PC-3 (cell line): ENCODE measurements around the gene CCNY. TPM values are rescaled to one million over a fixed set of nuclear protein-coding genes. Genes with fewer than 3 reads are reported as not detected.

Experiments
- ATAC-seq: fragments of 200-7000 bp; cut with Tn5 transposase; 2 replicates; pipeline ENCODE4 v1.9.1; 2020; ENCODE audit warnings: mild to moderate bottlenecking, moderate library complexity
- BruUV-seq: library from RNA; stranded (reverse); fragments of 400-500 nt; replicated peaks from 2 replicates; lab custom pipeline; 2021; lab: Mats Ljungman, UMichigan
- CTCF ChIA-PET: fragments of 300-600 bp; sonication (Branson Sonifier 250); formaldehyde crosslinking; loops from one replicate; lab custom pipeline; 2022; ENCODE audit warnings: antibody characterized with exemption; lab: Charles Lee
- POLR2A ChIA-PET: fragments of 300-600 bp; sonication (Branson Sonifier 250); formaldehyde crosslinking; loops from one replicate; lab custom pipeline; 2022; ENCODE audit warnings: antibody characterized with exemption; ENCODE audit not compliant: unreplicated experiment; lab: Charles Lee
- DNase-seq: peaks from one replicate; pipeline ENCODE4 v3.0.0-alpha.2; 2015
- H2AFZ ChIP-seq: fragments of 300-600 bp; sonication (generic); 2 replicates; pipeline ENCODE4 v1.6.0; 2016; ENCODE audit warnings: antibody characterized with exemption, low read length
- H3F3A ChIP-seq: fragments of 300-600 bp; sonication (generic); one replicate; pipeline ENCODE4 v1.6.0; 2017; ENCODE audit warnings: antibody characterized with exemption, low read length, control low read depth, mild to moderate bottlenecking; ENCODE audit not compliant: unreplicated experiment
- H3K27ac ChIP-seq: fragments of 300-600 bp; sonication (generic); 2 replicates; pipeline ENCODE4 v1.5.1; 2016; ENCODE audit warnings: mild to moderate bottlenecking, low read length
- H3K27me3 ChIP-seq: fragments of 300-600 bp; sonication (generic); 2 replicates; pipeline ENCODE4 v1.6.1; 2016; ENCODE audit warnings: low read length, mixed read lengths
- H3K36me3 ChIP-seq: fragments of 300-600 bp; sonication (generic); 2 replicates; pipeline ENCODE4 v1.6.1; 2016; ENCODE audit warnings: low read depth, mixed run types, low read length, mixed read lengths
- H3K4me1 ChIP-seq: fragments of 300-600 bp; sonication (generic); 2 replicates; pipeline ENCODE4 v1.5.1; 2016; ENCODE audit warnings: low read length; ENCODE audit not compliant: insufficient read depth
- H3K4me2 ChIP-seq: fragments of 300-600 bp; sonication (generic); 2 replicates; pipeline ENCODE4 v1.6.0; 2016; ENCODE audit warnings: low read length
- H3K4me3 ChIP-seq: fragments of 300-600 bp; sonication (generic); 2 replicates; pipeline ENCODE4 v1.5.1; 2016; ENCODE audit warnings: mild to moderate bottlenecking, low read length, mixed read lengths
- H3K79me2 ChIP-seq: fragments of 300-600 bp; sonication (generic); 2 replicates; pipeline ENCODE4 v1.6.1; 2017; ENCODE audit warnings: low read length, mixed read lengths
- H3K9ac ChIP-seq: fragments of 300-600 bp; sonication (generic); 2 replicates; pipeline ENCODE4 v1.6.0; 2016; ENCODE audit warnings: mild to moderate bottlenecking, low read length
- H3K9me2 ChIP-seq: fragments of 300-600 bp; sonication (generic); replicated peaks from 2 replicates; pipeline ENCODE4 v1.6.1; 2016; ENCODE audit warnings: mixed run types, low read length, mixed read lengths
- H3K9me3 ChIP-seq: fragments of 300-600 bp; sonication (generic); 2 replicates; pipeline ENCODE4 v1.6.1; 2016; ENCODE audit warnings: low read length, mixed read lengths
- H4K20me1 ChIP-seq: fragments of 300-600 bp; sonication (generic); 2 replicates; pipeline ENCODE4 v1.6.1; 2016; ENCODE audit warnings: low read length, mixed read lengths
- EZH2 ChIP-seq: fragments of 300-600 bp; sonication (generic); IDR thresholded peaks from one replicate; pipeline ENCODE4 v1.6.1; 2017; ENCODE audit warnings: antibody characterized with exemption, mild to moderate bottlenecking, low read length; ENCODE audit not compliant: unreplicated experiment
- EZH2phosphoT487 ChIP-seq: fragments of 300-600 bp; sonication (generic); IDR thresholded peaks from 2 replicates; pipeline ENCODE4 v1.6.1; 2018; ENCODE audit warnings: mild to moderate bottlenecking, antibody characterized with exemption, low read length, borderline replicate concordance
- intact Hi-C: fragments of 100-400 bp; cut with micrococcal nuclease; formaldehyde crosslinking; loops from 2 replicates; pipeline ENCODE4 v1.9.0; 2023
- total RNA-seq: library from RNA; depleted of rRNA; stranded (reverse); fragments of >200 nt; gene quantifications from 2 replicates; pipeline ENCODE4 v1.2.3, GENCODE V29; 2014
- TF ChIP-seq, protein P1 (sequence below): fragments of 300-600 bp; sonication (generic); conservative IDR thresholded peaks from 2 replicates; pipeline ENCODE4 v1.5.1; 2017; ENCODE audit warnings: antibody characterized with exemption, low read depth, mild to moderate bottlenecking, low read length

Gene CCNY
- total RNA-seq, 1 experiment from 2014 or later = 146 TPM

DNA sequence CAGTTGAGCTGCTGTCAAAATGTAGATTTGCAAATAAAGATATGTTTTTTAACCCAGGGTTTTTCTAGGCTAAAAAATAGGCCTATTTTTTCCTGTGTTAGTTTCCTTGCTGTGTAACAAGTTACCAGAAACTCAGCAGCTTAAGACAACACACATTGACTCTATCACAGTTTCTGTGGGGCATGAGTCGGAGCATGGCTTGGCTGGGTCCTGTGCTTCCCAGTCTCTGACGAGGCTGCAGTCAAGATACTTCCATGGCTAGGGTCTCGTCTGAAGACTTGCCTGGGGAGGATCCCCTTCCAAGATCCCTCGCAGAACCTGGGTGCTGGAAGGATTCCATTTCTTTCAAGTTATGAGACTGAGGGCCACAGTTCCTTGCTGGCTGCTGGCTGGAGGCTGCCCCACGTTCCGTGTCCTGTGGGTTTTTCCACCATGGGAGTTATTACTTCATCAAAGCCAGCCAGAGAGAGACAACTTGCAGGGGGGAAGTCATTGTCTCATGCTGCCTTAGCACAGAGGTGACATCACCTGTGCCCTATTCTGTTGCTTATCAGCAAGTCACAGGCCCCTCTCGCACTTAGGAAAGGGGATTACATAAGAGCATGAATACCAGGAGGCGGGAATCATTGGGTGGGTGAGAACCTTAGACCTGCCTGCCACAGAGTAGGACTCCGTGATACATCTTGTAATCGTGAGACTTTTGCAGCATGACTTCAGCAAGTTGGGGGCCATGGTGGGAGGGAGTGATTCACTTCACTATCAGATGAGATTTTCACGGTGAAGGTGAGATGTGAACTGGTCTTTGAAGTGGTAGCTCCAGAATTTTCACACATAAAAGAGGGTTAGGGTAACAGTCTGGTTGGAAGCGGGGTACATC, 77.9 kb downstream of the CCNY start:
- no peaks in the 10 kb centered on the region for H3K9me3 ChIP-seq
- DNase-seq (no peak), ATAC-seq (no peak)
- ChIA-PET CTCF (no interaction called here), POLR2A (no interaction called here)
- H3K9ac ChIP-seq = no peak overlapping the region
- no TSS peak for BruUV-seq
- peaks cover 11% of the 10 kb centered on the region for H3K4me1 ChIP-seq
- peaks cover 97% of the 10 kb centered on the region for H3K79me2 ChIP-seq
- no peaks in the 10 kb centered on the region for H3F3A ChIP-seq
- H3K4me2 ChIP-seq = no peak overlapping the region
- no peak overlapping the region for H3K4me3 ChIP-seq
- no peak overlapping the region for H2AFZ ChIP-seq
- H4K20me1 ChIP-seq = peaks cover 49% of the 10 kb centered on the region
- H3K9me2 ChIP-seq = no peaks in the 10 kb centered on the region
- H3K27ac ChIP-seq = no peak overlapping the region
- intact Hi-C loops = no loop called here
- no peaks in the 10 kb centered on the region for H3K36me3 ChIP-seq
- TF ChIP-seq, protein P1, sequence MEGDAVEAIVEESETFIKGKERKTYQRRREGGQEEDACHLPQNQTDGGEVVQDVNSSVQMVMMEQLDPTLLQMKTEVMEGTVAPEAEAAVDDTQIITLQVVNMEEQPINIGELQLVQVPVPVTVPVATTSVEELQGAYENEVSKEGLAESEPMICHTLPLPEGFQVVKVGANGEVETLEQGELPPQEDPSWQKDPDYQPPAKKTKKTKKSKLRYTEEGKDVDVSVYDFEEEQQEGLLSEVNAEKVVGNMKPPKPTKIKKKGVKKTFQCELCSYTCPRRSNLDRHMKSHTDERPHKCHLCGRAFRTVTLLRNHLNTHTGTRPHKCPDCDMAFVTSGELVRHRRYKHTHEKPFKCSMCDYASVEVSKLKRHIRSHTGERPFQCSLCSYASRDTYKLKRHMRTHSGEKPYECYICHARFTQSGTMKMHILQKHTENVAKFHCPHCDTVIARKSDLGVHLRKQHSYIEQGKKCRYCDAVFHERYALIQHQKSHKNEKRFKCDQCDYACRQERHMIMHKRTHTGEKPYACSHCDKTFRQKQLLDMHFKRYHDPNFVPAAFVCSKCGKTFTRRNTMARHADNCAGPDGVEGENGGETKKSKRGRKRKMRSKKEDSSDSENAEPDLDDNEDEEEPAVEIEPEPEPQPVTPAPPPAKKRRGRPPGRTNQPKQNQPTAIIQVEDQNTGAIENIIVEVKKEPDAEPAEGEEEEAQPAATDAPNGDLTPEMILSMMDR = no peak
- no peak for TF ChIP-seq EZH2phosphoT487
- TF ChIP-seq EZH2 = no peak
- H3K27me3 ChIP-seq = no peaks in the 10 kb centered on the region

DNA sequence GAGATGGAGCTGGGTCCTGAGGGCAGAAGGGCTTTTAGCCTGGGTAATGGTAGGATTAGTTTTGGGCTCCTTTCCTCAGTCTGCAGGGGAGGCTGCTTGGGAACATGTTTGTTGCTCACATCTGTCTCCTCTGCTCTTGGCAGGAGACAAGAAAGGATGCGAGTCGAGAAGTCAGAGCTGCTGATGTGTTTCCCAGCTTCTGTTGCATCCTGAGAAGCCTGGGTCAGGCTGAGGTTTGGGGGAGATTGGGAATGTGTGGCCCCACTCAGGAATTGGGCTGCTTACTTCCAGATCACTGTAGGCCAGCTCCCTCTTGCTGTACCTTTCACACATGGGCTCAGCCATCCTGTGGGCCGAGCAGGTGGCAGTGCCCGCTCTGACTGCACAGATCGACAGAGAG, 79.2 kb downstream of the CCNY start:
- no peak overlapping the region for H3K4me3 ChIP-seq
- H3K4me1 ChIP-seq = peaks cover 23% of the 10 kb centered on the region
- no peaks in the 10 kb centered on the region for H3K9me3 ChIP-seq
- ChIA-PET POLR2A (no interaction called here), CTCF (no interaction called here)
- H3K36me3 ChIP-seq = no peaks in the 10 kb centered on the region
- peaks cover 97% of the 10 kb centered on the region for H3K79me2 ChIP-seq
- peaks cover 4% of the 10 kb centered on the region for H3F3A ChIP-seq
- H3K9ac ChIP-seq = no peak overlapping the region
- no peak overlapping the region for H3K27ac ChIP-seq
- no peaks in the 10 kb centered on the region for H3K9me2 ChIP-seq
- no TSS peak for BruUV-seq
- intact Hi-C loops = no loop called here
- DNase-seq (no peak), ATAC-seq (no peak)
- no peak overlapping the region for H3K4me2 ChIP-seq
- H4K20me1 ChIP-seq = peaks cover 42% of the 10 kb centered on the region
- no peak overlapping the region for H2AFZ ChIP-seq
- TF ChIP-seq, protein P1 = no peak
- no peak for TF ChIP-seq EZH2phosphoT487
- no peaks in the 10 kb centered on the region for H3K27me3 ChIP-seq
